RPMI8226 (cell line): ENCODE measurements around the gene ALDOA.

Experiments
- DNase-seq: peaks from one replicate; pipeline ENCODE4 v3.0.0-alpha.2; 2015

The ALDOA gene

GRCh38 chr16:30070490-30070889 is 4.9 kb downstream of the ALDOA start:
- DNase-seq, result no peak

DNA sequence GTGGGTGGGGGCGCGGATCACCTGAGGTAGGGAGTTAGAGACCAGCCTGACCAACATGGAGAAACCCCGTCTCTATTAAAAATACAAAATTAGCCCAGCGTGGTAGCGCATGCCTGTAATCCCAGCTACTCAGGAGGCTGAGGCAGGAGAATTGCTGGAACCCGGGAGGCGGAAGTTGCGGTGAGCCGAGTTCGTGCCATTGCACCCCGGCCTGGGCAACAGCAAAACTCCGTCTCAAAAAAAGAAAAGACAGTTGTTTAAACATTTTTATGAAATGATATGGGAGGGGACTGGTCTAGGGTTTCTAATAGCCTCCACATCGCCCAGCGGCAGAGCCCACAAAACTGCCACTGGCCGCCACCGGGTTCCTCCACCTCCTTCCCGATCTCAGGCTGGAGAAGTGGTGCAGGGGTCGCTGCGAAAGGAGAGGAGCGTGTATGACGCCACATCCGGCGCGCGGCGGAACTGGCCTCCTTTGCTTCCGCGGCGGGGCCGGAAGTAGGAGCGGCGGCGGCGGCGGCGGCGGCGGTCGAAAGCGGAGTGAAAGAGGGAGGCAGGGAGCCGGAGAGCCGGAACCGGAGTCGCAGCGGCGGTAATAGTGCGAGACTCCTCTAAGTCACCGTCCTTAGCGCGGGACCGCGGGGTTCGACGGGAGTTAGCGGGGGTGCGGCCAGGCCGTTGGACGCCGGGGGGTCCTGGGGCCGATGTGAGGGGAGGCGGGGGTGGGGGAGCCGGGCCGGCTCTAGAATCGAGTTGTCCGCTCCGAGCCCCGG is 10.1 kb downstream of the ALDOA start, which contains the start of gene PPP4C:
Gene PPP4C (plus strand): TSS at position 492 of the 773 bp plus-strand sequence. CDS start 384 bp downstream, outside the sequence.
- peak; percentile 96 for DNase-seq

GRCh38 chr16:30076276-30076791 is 10.8 kb downstream of the ALDOA start:
- peak; percentile 54 for DNase-seq

DNA sequence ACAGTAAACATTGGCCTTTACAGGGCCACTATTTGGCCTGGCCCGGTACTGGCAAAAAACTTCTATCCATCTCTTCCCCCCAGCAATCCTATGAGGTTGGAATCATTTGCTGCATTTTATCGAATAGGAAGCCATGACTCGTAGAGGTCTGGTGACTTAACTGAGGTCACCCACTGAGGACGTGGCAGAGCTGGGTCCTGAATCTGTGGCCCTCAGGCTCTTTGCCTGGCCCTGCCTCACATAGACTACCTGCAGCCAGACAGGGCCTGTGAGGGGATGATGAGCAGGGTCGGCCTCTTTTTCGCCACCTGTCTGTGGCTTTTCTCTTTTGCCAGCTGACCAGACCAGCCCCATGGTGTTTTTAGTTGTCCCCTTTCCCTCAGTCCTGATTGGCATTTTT is 12.1 kb downstream of the ALDOA start:
- DNase-seq, result no peak

DNA sequence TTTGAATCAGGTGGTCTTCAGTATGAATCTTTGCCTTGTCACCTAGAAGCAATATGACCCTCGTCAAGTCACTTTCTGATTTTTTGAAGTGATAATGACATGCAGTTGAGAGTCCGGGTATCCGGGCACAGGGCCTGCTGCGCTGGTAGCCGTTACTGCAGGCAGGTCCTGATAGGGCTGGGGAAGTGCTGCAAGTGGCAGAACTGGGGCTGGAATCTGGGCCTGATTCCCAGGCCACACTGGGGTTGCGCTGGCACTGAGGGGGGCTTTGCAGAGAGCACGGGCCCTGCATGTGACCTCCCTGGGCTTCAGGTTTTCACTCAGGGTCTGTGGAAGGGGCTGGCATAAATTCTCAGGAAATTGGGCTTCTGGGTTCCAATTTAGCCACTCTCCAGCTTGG is 13.2 kb downstream of the ALDOA start:
- no peak for DNase-seq

DNA sequence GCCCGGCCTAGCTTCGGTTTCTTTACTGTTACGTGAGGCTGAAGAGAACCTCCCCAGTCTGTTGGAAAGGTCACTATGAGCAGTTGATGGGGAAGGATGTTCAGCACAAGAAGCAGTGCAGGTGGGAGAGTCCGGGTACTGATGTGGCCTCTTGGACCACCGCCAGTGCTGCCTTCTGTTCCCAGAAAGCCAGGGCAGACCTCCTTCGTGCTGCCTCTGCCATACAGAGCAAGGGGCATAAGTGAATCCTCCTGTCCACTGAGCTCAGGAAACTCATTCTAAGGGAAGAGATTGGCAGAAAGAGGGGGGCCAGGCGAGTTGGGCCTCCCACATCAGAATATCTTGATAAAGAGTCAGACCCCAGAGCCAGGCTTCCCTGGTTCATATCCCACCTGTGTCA is 13.9 kb downstream of the ALDOA start:
- no peak for DNase-seq

DNA sequence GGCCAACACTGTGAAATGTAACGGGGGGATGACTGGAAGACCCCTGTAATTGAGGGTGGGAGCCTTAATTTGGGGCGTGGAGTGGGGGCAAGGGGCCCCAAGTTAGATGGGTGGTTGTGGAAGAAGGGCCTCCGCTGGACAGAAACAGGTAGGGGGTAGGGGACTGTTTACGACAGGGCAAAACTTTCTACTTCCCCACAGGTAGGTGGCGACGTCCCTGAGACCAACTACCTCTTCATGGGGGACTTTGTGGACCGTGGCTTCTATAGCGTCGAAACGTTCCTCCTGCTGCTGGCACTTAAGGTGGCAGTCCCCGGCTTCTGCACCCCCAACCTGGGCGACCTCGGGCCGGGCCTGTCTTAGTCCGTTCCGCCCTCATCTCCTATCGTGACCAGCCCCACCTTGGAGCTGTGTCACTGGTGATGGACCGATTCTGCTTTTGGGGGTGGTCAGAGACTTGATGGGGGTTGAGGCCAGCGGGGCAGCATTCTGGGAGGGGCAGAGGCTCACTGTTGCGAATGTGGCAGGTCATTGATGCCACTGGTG is 17.1 kb downstream of the ALDOA start:
- DNase-seq, result no peak

GRCh38 chr16:30083216-30084055 is 17.9 kb downstream of the ALDOA start:
- DNase-seq, result no peak

DNA sequence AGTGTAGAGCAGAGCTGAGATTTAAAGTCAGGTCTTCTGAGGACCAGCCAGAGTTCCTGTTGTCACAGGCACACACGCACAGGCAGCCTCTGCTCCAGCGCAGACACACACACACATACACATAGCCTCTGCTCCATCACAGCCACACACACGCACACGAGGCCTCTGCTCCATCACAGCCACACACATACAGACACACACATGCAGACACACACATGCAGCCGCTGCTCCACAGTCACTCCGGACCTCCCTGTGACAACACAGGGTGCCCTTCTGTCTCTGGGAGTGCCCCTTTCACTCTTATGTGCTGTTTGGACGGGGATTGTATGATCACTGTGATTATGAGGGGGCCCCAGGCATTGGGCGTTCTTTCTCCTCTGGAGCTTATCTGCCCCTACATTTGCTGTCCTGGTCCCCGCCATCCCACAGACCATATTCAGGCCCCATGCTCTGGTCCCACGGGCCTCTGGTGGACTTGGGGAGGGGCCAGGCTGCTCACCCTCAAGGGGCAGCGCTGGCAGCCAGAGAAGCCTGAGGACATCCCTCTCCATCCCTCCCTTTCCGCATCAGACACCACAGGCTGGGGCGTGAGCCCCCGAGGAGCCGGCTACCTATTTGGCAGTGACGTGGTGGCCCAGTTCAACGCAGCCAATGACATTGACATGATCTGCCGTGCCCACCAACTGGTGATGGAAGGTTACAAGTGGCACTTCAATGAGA is 18.7 kb downstream of the ALDOA start:
- DNase-seq, result no peak

GRCh38 chr16:30084816-30085159 is 19.2 kb downstream of the ALDOA start:
- no peak for DNase-seq

- DNase-seq, result no peak
Observed at GRCh38 chr16:30085247-30085646, 19.7 kb downstream of the ALDOA start.

DNA sequence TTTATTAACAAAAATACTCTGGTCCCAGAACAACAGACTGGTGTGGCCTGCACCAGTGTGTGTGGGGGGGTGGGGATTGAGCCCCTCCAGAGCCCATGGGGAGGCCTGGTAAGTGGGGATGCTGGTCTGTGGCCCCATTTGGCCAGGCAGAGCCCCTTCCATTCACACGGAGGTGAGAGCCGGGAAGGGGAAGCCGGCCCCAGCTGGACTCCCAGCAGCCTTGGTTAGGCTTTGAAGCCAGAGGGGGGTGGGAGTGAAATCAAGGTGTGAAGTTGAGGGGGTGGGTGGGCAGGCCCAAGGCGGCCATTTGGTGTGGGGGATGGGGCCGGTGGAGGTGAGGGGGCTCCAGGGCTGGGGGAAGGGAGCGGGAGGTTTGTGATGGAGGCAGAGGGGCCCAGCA is 20.3 kb downstream of the ALDOA start:
- DNase-seq, result no peak

GRCh38 chr16:30086291-30087140 is 21.0 kb downstream of the ALDOA start:
- no peak for DNase-seq

GRCh38 chr16:30087181-30087898 is 21.8 kb downstream of the ALDOA start:
- DNase-seq, result no peak

GRCh38 chr16:30088237-30088831 is 22.8 kb downstream of the ALDOA start:
- DNase-seq, result no peak

- DNase-seq, result no peak
Observed at GRCh38 chr16:30088832-30089624, 23.5 kb downstream of the ALDOA start.

DNA sequence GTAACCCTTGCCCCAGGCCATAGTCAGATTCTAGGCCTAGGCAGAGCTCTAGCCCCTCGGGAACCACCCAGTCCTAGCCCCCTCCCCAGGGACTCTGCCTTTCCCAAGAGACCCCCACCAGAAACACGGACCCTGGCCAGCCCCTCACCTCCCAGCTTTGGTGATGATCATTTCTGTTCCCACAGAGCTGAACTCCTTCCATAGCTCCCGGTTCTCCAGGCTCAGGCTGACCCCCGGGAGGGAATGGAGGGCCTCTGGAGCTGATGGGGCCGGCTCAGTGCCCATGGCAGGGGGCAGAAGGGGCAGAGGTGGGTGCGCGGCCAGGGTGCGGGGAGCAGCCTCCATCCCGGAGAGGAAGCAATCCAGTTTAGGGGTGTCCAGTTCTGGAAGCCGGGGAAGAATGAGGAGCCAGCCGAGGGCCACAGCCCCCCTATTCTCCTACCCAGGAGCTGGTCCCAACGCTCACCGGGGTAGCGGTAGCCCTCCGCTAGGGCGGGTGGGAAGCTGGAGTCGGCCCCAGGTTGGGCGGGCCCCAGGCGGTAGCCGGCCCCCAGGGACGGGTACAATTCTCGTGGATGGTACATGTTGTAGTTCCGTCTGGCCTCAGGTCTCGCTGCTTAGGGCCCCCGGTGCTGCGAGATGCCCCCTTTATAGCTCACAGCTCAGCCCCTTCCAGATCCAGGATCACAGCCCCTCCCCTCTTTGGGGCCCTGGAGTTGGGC is 25.2 kb downstream of the ALDOA start:
- DNase-seq, result no peak

GRCh38 chr16:30091474-30092372 is 26.2 kb downstream of the ALDOA start, which contains the start of gene TBX6:
TBX6 (minus strand) TSS chr16:30091924; CDS start chr16:30091193, 731 bp downstream.
- DNase-seq, result peak; percentile 98
